PC-3 (cell line): ENCODE measurements around the gene SLC38A5.

Experiments used
- EZH2 ChIP-seq: fragments of 300-600 bp; sonication (generic); IDR thresholded peaks from one replicate; pipeline ENCODE4 v1.6.1; 2017; ENCODE audit warnings: antibody characterized with exemption, mild to moderate bottlenecking, low read length; ENCODE audit not compliant: unreplicated experiment
- EZH2phosphoT487 ChIP-seq: fragments of 300-600 bp; sonication (generic); IDR thresholded peaks from 2 replicates; pipeline ENCODE4 v1.6.1; 2018; ENCODE audit warnings: mild to moderate bottlenecking, antibody characterized with exemption, low read length, borderline replicate concordance
- TF ChIP-seq, protein P1 (sequence below): fragments of 300-600 bp; sonication (generic); conservative IDR thresholded peaks from 2 replicates; pipeline ENCODE4 v1.5.1; 2017; ENCODE audit warnings: antibody characterized with exemption, low read depth, mild to moderate bottlenecking, low read length

DNA sequence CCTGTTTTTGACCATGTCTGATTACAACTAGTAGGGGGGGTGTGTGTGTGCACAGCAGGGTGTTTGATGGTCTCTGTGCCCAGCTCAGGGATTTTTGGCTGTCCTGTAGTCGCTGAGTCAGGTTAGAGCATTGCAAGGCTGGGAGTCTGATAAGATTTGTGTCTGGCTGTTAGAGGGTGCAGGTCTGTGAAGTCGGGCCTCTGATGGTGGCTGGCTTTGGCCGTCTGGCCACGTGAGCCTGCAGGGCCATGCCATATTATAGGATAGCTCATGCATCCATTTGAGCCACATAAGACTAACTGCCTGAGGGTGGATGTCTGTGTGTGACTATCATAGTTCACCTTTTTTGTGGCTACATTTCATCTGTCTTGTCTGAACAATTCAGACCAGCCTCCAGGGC, 43.6 kb upstream of the SLC38A5 start:
- TF ChIP-seq, protein P1, sequence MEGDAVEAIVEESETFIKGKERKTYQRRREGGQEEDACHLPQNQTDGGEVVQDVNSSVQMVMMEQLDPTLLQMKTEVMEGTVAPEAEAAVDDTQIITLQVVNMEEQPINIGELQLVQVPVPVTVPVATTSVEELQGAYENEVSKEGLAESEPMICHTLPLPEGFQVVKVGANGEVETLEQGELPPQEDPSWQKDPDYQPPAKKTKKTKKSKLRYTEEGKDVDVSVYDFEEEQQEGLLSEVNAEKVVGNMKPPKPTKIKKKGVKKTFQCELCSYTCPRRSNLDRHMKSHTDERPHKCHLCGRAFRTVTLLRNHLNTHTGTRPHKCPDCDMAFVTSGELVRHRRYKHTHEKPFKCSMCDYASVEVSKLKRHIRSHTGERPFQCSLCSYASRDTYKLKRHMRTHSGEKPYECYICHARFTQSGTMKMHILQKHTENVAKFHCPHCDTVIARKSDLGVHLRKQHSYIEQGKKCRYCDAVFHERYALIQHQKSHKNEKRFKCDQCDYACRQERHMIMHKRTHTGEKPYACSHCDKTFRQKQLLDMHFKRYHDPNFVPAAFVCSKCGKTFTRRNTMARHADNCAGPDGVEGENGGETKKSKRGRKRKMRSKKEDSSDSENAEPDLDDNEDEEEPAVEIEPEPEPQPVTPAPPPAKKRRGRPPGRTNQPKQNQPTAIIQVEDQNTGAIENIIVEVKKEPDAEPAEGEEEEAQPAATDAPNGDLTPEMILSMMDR, result no peak
- TF ChIP-seq EZH2phosphoT487 (no peak), EZH2 (no peak)
